ENCODE measurements around the gene CXADR. TPM values are rescaled to one million over a fixed set of nuclear protein-coding genes. Genes with fewer than 3 reads are reported as not detected.
A peak's percentile ranks its signal among the peaks of the same experiment; 100 is the strongest.
"Not testable (repeated sequence)": the region's sequence is repeated elsewhere in the genome, so short reads cannot be mapped to it uniquely, and the experiment has no call there.

The CXADR gene
- total RNA-seq, 1 donor from 2014 or later, result 27.1 TPM

DNA sequence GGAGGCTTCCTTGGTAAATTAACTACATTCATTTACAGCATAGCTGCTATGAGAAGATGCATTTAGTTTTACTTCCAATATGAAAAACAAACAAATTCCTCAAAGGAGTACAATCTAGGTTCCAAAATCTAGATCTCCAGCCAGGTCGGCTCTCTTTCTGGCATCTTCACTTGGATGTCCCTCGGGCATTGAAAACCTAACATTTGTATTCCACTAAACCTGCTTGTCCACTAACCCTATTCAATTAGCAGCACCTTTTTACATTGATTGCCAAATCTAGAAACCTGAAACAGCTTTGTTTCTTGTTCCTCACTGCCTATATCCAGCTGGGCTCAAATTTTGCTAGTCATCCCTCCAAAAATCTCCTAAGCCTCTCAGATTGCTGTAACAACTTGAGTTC, 14.3 kb upstream of the CXADR start:
- DNase-seq, result no peak
- intact Hi-C loops (cut with micrococcal nuclease), result no loop called here
- no peak for ATAC-seq

DNA sequence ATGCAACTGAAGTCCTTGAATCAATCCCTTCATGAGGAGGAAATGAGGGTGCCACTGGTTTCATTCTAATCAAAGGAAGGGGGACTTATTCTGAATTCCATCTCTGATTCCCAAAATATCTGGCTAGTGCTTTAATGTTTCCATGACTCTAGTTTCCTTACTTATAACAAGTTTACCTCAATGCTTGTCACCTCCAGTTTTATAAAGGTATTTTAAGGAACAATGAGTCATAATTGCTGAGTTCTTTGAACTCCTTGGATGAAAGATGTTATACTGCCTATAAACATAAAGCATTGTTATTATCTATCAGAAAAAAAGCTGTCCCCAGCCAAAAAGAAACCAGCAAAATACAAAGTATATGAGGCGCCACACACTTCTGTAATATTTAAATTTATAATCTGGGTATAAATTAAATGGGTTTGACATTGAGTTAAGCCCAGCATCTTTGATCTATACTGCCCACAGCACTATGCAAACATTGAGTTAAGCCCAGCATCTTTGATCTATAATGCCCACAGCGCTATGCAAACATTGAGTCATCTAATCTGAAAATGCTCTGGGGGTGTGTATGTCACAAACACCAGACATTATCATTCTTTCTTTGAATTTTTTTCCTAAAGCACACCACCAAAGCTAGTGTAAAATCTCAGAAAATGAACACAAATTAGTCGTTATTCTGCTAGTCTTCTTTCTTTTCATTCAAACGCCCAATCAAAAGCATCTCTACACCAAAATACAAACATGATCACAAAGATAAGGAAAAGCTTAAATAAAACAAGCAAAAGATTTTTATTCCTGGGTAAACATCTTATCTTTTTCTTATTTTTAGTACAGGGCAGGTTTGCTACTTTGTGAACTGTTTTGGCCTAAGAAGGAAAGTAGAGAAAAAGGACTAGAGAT, 11.5 kb upstream of the CXADR start:
- ATAC-seq (no peak), DNase-seq (no peak)
- intact Hi-C loops (cut with micrococcal nuclease), result no loop called here

DNA sequence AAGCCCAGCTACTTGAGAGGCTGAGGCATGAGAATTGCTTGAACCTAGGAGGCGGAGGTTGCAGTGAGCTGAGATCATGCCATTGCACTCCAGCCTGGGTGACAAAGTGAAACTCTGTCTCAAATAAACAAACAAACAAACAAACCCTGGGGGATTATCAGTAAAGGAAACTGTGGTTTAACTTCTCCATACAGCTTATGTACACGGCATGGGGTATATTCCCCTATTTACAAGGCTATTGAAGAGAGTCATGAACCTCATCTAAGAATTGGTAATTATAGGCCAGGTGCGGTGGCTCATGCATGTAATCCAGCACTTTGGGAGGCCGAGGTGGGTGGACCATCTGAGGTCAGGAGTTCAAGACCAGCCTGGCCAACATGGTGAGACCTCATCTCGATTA, 9.9 kb upstream of the CXADR start:
- DNase-seq; ATAC-seq; intact Hi-C loops (cut with micrococcal nuclease): not testable (repeated sequence)

DNA sequence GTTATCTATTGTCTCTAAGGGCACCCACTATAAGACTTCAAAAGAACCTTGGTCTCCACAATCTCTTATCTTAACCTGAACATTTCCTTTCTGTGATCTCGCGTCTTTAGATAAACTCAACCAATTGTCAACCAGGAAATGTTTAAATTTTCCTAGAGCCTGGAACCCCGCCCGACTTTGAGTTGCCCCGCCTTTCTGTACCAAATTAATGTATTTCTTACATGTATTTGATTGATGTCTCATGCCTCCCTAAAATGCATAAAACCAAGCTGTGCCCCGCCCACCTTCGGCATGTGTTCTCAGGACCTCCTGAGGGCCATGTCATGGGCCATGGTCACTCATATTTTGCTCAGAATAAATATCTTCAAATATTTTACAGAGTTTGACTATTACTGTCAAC, 5.9 kb upstream of the CXADR start:
- intact Hi-C loops (cut with micrococcal nuclease), result no loop called here
- ATAC-seq (no peak), DNase-seq (no peak)

DNA sequence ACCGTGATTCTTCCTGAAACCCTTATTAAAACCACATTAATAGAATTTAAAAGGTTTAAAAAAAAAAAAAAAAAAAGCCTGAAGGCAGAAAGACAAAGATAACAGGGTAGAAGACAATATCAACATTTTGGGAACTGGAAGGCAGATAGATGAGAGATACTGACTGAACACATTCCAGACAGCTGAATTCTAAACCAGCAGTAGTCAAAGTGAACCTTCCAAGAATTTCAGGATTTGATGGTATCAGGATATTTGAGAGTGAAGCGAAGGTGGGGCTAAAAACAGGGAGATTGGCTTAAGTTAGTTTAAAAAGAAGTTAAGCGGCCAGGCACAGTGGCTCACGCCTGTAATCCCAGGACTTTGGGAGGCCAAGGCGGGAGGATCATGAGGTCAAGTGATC, 5.3 kb upstream of the CXADR start:
- no peak for ATAC-seq

DNA sequence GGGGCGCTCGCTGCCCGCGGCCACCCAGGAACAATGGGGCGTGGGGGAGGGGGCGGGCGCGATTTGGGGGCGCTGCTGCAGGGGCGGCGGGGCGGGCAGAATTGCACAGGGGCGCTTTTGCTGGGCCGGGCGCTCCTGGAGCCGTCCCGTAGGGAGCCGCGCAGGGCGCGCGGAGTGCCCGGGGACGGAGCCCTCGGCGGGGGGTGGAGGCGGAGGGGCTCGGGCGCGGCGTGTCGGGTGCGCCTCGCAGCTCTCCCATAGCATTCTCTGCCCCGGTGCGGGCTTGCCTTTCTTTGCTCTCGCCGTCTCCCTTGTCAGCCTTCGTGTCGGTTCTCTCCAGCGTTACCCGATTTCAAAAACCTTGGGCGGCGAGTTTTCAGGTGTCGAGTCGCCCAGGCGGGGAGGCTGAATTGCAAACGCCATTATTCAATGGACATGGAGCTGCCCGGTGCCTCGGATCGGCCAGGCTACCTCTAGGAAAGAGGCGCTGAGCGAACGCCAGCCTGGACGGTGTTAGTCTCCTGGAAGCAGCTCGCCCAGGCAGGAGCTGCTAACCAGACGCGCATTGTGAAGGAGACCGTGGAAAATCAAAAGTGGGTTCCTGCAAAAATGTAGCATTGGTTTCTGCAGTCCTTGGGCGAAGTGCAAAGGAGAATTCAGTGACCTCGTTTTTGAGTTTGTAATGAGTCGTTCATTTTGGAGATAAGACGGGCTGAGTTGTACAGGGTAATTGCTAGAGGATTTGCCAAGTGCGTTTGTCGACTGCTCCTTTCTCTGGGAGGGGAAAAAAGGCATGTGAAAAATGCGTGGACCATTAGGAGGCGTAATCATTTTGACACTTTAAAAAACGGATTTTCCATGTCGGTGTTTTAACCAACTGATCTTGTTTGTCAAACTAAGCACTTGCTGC, 626 bp downstream of the CXADR start:
- ATAC-seq (peak; percentile 64), DNase-seq (peak; percentile 55)
- intact Hi-C loops (cut with micrococcal nuclease), result no loop called here

More for the DNA sequence above, 5.3 kb upstream of the CXADR start:
- intact Hi-C loops (cut with micrococcal nuclease), result no loop called here
- DNase-seq, result no peak

DNA sequence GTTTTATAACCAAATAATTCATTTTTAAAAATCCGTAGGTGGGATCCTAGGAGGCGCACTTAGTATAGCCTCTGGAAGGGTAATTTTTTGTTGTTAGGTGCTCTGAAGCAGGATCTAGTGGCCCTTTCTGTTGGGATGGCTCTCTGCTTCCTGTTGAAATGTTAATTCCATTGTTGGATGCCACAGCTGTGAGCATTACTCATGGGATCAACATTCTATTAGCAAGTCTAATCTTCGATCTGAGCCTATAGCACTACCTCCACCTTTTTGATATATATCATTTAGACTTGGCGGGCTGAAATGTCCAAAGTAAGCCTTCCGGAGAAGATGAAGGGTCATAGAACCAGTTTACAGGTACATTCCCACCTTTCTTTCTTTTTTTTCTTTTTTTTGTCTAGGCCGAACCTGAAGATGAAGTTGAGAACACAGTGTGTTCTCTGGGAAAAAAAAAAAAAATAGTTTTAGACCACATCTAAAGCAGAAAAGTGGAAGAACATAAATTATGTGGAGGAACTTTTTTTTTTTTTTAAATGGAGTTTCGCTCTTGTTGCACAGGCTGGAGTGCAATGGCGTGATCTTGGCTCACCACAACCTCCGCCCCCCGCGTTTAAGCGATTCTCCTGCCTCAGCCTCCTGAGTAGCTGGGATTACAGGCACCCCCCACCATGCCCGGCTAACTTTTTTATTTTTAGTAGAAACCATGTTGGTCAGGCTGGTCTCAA, 1.4 kb downstream of the CXADR start:
- ATAC-seq (no peak), DNase-seq (no peak)
- intact Hi-C loops (cut with micrococcal nuclease), result no loop called here

DNA sequence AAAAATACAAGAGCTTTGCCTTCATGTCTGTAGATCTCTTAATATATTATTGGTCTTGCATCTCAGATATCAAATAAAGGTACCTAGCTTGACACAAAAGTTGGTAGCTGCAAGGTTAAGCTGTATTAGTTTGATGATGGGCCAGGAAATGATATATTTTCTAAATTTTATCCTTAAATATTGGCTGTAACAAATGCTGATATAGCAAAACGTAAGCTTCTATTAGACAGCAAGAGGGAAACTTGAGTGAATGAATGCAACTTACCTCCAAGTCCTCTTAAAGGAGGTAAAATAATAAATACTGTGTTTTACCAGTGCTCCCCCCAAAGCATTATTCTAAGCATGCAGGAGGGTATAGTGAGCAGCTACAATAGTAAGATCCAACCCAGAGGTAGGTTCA, 4.2 kb downstream of the CXADR start:
- DNase-seq; ATAC-seq; intact Hi-C loops (cut with micrococcal nuclease): not testable (repeated sequence)

DNA sequence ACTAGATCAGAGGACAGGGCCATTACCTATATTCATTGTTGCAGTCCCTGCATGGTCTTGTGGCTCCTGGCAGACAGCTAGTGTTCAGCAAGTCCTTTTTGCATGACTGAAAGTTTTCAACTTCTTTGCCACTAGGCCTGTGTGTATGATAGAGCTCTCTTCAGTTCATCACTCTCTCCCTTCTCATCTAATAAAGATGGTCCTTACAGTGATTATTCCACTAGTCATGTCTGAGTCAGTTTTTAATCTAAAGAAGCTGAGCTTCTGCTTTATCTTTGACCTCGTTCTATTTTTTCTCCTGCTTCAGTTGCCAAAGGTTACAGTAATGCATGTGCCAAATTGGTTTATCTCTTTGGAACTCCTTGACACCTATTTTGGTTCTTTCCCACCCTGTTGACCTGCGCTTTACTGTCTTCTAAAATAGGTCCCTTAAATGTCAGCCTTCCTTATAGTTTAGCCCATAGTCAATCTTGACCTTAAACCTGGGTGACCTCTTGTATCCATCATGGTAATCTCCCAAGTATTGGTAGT, 6.4 kb downstream of the CXADR start:
- intact Hi-C loops (cut with micrococcal nuclease), result no loop called here
- ATAC-seq, result peak; percentile 69
- no peak for DNase-seq

DNA sequence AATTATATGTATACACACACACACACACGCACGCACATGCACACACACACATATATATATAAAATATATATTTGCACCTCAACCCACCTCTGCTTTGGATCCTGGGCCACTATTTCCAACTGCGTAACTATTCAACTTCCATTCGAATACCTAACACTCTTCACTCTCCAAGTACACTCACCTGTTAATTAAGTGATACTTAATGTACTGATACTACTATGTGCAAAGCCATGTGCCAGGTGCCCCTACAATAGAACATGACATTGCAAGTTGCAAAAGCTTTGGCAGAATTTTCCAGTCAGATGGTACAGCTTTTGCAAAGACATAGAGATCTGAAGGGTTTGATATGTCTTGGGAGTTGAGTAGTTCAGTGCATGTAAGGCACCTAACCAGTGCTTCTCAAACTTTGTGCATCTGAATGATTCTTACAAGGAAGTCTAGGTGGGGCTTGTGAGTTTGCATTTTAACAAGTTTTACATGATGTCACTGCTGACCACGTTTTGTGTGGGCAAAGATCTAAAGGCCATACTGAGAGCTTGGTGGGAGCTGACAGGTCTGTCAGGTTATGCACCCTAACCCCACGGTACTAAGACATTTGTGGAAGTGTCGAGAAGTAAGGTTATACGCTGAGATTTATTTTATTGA, 7.2 kb downstream of the CXADR start:
- intact Hi-C loops (cut with micrococcal nuclease), result no loop called here
- no peak for DNase-seq
- no peak for ATAC-seq

DNA sequence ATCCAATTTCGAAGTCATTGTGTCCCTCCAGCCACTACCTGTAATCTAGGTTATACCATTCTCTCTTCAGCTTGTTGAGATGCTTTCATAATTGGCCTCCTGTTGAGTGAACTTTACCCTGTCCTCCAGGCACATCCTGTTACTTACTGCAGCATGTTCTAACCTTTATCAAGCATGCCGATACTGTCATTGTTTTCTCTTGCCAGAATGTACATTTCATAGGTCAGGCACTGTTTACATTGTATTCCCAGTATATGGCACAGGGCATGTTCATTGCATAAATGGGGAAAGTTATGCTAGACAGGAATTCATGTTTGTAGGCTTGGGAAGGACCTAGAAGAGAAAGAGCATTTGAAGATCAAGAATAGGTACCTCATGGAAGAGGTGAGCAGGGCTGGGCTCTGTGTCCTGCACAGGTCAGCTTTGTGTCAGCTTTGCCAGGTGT, 10.2 kb downstream of the CXADR start:
- ATAC-seq (no peak), DNase-seq (no peak)
- intact Hi-C loops (cut with micrococcal nuclease), result no loop called here

DNA sequence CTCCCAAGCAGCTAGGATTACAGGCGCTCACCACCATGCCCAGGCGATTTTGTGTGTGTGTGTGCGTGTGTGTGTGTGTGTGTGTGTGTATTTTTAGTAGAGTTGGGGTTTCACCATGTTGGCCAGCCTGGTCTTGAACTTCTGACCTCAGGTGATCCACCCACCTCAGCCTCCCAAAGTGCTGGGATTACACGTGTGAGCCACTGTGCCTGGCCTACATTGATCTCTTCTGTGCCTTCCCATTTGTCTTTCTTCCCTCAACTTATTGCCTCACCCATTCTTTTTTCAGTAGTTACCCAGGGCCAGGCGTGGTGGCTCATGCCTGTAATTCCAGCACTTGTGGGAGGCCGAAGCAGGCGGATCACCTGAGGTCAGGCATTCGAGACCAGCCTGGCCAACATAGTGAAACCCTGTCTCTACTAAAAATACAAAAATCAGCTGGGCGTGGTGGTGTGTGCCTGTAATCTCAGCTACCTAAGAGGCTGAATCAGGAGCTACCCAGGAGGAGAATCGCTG, 11.2 kb downstream of the CXADR start:
- ATAC-seq; DNase-seq; intact Hi-C loops (cut with micrococcal nuclease): not testable (repeated sequence)

DNA sequence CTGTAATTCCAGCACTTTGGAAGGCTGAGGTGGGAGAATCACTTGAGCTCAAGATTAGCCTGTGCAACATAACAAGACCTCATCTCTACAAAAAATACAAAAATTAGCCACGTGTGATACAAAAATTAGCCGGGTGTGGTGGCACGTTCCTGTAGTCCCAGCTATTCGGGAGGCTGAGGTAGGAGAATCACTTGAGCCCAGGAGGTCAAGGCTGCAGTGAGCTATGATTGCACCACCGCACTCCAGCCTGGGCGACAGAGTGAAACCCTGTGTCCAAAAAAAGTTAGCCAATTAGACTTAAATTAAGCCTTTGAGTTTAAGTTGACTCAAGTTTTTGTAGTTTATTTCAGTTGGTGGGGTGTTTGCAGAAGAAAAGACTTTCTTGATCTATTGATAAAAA, 11.8 kb downstream of the CXADR start:
- intact Hi-C loops (cut with micrococcal nuclease), result no loop called here
- ATAC-seq (no peak), DNase-seq (no peak)

DNA sequence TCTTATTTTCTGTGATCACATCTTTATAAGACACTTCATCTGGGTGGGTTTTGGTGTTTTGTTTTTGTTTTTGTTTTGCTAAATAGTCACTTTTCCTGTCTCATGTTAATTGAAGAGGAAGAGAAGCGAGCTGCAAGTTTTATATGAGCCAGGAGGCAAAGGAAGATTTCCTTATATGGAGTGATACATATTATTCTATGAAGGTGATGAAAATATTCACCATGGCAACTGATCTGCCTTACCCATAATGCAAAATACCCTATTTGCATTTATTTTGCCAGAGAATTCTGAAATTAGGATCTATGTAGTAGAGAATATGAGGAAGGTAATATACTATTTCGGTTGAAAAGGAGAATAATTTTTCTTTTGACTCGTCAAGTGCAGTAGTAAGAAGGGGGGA, 13.9 kb downstream of the CXADR start:
- DNase-seq (no peak), ATAC-seq (no peak)
- intact Hi-C loops (cut with micrococcal nuclease), result no loop called here

DNA sequence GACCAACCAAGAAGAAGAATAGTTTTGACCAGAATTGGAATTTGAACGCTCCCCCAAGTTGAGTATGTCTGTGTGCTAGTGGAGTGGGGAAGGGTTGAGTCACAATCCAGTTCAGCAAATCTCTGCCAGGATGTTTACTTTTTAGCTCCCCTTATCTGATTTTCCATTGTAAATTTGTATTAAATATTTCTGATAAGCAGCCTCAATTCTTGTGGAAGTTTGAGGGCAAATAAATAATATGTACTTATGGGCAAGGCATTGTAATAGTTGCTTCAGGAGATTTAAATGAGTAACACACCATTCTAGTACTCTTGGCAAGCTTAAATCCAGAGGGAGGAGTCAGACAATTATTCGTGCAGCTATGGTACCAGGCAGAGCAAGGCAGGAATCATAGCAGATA, 14.4 kb downstream of the CXADR start:
- intact Hi-C loops (cut with micrococcal nuclease), result no loop called here

DNA sequence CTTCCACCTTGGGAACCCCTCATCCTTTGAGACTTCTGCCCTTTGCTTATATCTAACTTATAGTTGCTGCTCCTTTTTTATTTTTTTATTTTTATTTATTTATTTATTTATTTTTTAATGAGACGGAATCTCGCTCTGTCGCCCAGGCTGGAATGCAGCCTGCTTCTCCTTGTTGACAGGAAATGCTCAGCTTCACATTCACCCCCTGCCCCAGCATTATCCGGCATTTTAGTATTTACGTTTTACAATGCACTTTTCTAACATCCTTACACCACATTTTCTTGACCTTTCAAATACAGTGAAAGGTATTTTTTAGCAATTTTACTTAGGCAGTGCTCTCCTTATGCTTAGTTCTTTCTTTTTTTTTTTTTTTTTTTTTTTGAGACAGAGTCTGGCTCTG, 14.9 kb downstream of the CXADR start:
- DNase-seq, result no peak
- no peak for ATAC-seq
- intact Hi-C loops (cut with micrococcal nuclease), result no loop called here

More for the DNA sequence above, 14.4 kb downstream of the CXADR start:
- peak; percentile 73 for ATAC-seq
- no peak for DNase-seq

DNA sequence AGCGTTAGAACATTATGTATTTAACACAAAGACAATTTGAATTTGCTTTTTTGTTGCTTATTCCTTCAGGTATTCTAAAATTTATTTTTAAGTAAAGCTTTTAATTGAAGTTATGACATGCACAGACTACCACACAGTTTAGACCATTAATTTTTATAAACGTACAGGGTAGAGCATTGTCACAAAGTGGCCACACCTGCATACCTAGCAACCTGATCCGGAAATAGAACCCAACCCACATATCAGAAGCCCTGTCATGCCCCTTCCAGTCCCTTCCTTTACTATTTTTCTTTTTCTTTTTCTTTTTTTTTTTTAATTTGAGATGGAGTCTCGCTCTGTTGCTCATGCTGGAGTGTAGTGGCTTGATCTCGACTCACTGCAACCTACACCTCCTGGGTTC, 16.8 kb downstream of the CXADR start:
- DNase-seq (no peak), ATAC-seq (no peak)
- intact Hi-C loops (cut with micrococcal nuclease), result no loop called here

DNA sequence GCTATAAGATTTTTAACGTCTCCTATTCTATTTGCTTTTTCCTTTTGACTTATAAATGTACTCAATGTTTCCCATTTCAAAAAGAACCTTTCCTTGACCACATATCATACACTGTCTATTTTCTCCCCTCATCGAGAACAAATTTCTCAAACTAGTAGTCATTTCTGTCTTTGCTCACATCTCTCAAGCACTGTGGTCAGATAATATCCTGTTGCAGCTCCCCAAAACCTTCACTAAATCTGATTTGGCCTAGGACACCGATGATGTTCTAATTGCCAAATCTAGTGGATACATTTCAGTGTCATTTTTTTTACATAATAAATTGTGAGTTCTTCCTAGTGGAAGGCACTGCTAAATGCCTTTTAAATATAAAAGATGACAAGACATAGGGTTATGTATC, 19.4 kb downstream of the CXADR start:
- ATAC-seq (no peak), DNase-seq (no peak)
- intact Hi-C loops (cut with micrococcal nuclease), result no loop called here

DNA sequence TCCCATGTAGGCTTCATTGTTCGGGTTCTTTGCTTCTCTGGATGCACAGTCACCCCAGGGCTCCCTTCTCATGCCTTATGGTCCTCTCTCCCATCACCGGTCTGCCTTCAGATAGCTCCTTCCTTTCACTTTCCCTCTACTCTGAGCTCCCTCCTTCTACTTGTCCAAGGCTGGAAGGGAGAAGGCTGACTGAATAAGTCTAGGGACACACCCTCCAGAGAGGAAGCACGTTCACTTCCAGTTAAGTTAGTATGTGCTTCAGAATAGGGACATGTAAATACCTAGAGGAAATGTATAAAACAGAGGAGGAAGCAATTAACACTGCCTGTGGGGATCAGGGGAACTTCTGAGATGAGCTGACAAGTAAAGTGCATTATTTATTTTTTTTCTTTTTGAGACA, 23.5 kb downstream of the CXADR start:
- DNase-seq (no peak), ATAC-seq (no peak)
- intact Hi-C loops (cut with micrococcal nuclease), result no loop called here
